ENCODE measurements around the gene MYLK2. TPM values are rescaled to one million over a fixed set of nuclear protein-coding genes. Genes with fewer than 3 reads are reported as not detected.

MYLK2 gene
- total RNA-seq, 4 donors from 2014 or later, result 0.57 TPM; not detected in 3

DNA sequence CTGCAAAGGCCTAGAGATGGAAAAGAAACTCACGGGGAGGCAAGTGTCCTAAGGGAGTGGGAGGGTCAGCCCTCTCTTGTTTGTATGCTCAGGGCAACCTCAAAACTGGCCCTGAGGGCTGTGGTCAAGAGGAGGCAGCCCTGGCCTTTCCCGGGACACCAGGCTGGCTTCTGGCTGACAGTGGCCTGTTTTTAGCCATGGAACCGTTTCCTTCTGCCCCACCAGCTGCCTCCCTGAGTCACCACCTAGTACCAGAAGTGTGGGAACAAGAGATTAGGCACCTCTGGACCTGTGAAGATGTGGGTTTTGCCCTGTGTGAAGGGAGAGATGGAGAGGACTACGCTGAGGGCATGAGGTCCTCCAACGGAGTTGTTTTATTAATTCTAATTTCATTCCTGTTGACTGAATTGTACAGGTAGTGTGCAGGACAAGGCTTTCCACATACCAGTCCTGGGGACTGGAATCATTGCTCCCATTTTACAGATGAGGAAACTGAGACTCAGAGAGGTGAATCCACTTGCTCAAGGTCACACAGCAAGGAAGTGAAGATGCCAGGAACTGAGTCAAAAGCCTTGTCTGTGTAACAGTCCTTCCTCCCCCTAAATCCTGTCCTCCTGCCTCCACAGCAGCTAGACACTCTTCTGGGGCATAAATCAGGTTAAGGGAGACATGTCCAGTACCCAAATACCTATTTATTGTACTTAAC lies 20.8 kb downstream of the MYLK2 start:
- no peak for DNase-seq
- Histone ChIP-seq H3K27ac (no peak overlapping the region), H3K9me3 (no peaks in the 10 kb centered on the region), H3K4me3 (no peak overlapping the region), H3K36me3 (no peaks in the 10 kb centered on the region), H3K4me1 (peaks cover 0 to 28% (median 8%) of the 10 kb centered on the region in 4 donors), H3K27me3 (no peaks in the 10 kb centered on the region)
- TF ChIP-seq, protein P1, sequence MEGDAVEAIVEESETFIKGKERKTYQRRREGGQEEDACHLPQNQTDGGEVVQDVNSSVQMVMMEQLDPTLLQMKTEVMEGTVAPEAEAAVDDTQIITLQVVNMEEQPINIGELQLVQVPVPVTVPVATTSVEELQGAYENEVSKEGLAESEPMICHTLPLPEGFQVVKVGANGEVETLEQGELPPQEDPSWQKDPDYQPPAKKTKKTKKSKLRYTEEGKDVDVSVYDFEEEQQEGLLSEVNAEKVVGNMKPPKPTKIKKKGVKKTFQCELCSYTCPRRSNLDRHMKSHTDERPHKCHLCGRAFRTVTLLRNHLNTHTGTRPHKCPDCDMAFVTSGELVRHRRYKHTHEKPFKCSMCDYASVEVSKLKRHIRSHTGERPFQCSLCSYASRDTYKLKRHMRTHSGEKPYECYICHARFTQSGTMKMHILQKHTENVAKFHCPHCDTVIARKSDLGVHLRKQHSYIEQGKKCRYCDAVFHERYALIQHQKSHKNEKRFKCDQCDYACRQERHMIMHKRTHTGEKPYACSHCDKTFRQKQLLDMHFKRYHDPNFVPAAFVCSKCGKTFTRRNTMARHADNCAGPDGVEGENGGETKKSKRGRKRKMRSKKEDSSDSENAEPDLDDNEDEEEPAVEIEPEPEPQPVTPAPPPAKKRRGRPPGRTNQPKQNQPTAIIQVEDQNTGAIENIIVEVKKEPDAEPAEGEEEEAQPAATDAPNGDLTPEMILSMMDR (IDR thresholded peaks at IDR 0.05), result no peak
- no peak for TF ChIP-seq POLR2A (IDR thresholded peaks at IDR 0.05)

DNA sequence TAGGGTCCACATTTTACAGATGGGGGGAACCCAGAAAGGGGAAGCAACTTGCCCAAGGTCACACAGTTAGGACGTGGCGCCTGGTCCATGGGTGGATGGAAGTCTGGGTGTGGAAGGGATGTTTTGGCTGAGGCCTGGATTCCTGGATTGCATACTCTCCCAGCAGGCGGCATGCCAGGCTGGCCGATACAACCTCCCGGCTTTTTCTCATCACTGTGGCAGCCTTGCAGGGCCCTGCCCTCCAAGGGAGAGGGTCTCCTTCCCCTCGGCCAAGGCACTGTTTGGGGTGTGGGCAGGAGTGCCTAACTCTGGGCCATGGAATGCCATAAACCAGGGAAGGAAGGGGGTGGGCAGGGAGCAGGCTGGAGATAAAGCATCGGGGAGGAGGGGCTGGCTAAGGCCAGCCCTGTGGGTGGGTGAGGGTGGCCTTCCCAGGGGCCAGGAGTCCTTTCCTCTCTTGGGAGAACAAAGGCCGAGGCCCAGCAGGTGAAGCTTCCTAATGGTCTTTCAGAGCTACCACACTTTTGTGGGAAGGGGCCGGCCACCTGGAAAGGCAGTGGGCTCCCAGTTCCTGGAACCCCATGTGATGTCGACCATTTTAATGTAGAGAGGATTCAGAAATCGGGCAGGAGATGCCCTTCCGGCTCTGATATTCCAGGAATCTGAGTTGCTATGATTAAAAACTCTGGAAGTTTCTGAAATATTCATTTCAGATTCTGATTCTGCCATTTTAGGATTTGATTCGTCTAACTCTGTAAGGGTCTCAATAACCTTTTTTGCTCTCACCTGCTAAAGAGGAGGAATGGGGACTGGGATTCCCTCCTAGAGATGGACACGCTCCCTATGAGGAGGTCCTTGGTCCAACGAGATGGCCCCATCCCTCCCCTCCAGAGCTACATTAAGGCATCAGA lies 22.0 kb downstream of the MYLK2 start:
- H3K27me3 ChIP-seq, result no peaks in the 10 kb centered on the region
- H3K4me3 ChIP-seq, result no peak overlapping the region
- peaks cover 0 to 21% (median 5%) of the 10 kb centered on the region in 4 donors for H3K4me1 ChIP-seq
- DNase-seq, result no peak
- no peaks in the 10 kb centered on the region for H3K36me3 ChIP-seq
- no peaks in the 10 kb centered on the region for H3K9me3 ChIP-seq
- no peak overlapping the region for H3K27ac ChIP-seq
- TF ChIP-seq, protein P1 (IDR thresholded peaks at IDR 0.05), result no peak
- no peak for TF ChIP-seq POLR2A (IDR thresholded peaks at IDR 0.05)

DNA sequence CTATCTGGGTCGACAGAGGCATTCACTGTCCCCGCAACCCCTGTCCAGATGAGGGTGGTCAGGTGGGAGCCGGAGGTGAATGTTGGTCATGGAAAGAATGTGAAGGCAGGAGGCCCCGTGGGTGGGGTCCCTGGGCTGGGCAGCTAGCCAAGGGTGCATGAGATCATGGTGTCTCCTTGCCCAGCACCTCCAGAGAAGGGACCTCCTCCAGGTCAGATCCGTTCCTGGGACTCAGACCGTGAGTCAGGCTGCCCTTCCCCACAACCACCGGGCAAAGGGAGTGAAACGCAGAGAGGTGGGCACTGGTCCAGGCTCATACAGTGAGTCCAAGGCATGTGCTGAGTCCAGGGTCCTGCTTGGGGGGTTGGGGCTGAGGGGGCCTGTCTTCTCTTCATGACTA lies 22.8 kb downstream of the MYLK2 start:
- Histone ChIP-seq H3K36me3 (no peaks in the 10 kb centered on the region), H3K4me1 (peaks cover 0 to 13% (median 2%) of the 10 kb centered on the region in 4 donors), H3K27me3 (no peaks in the 10 kb centered on the region), H3K9me3 (no peaks in the 10 kb centered on the region), H3K4me3 (no peak overlapping the region), H3K27ac (peak overlapping the region in 1 of 4 donors; percentile 25)
- no peak for TF ChIP-seq POLR2A (IDR thresholded peaks at IDR 0.05)
- TF ChIP-seq, protein P1 (IDR thresholded peaks at IDR 0.05), result no peak
- DNase-seq, result no peak

DNA sequence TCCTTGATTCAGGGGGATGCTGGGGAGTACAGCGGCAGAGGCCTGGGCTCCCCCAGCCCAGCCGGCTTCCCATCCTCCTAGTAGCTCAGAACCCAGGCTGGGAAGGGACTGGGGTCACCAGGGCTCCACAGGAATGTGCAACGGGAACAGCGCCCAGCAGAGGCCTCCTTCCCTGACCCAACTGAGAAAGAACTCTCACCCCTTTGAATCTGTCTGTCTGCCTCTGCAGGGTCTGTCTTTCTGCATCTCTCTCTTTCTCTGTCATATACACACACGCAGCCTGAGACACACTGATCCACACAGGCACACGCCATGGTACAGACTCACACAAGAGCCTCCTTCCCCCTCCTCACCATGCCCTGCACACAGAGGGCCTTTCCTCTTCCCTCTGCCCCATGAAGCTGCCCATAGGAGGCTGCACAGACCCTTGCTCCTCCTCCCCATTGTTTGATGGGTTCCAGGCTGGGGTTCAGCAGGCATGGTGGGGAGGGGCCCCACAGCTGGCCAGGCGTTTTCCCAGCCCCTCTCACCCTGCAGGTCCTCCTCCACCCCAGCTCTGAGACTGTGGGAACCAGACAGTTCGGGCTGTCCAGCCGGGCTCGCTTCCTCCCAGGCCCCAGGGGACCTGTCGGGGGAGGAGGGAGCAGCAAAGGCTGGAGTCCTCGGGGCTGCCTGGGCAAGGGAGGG lies 23.5 kb downstream of the MYLK2 start:
- Histone ChIP-seq H3K27me3 (no peaks in the 10 kb centered on the region), H3K27ac (peak overlapping the region in 2 of 4 donors; percentile 25 to 46), H3K4me3 (no peak overlapping the region), H3K36me3 (no peaks in the 10 kb centered on the region), H3K4me1 (peaks cover 0 to 7% (median 2%) of the 10 kb centered on the region in 4 donors), H3K9me3 (no peaks in the 10 kb centered on the region)
- TF ChIP-seq, protein P1 (IDR thresholded peaks at IDR 0.05), result no peak
- no peak for DNase-seq

DNA sequence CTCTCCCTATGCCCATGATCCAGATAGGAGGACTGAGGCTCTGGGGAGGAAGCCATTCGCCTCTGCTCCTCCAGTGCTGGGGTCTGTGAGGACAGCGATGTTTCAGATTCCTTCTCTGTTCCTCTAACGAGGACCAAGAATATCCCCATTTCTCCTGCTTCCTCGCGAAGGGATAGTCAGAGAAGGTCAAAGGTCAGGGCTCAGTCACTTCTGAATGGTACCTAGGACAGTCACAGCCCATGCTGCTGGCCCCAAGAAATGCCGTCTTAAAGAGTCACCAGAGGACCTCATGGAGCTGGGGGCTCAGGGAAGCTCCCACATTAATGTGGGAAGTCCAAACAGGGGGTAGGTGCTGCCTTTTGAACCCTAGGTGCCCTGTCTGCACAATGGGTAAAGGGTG lies 24.1 kb downstream of the MYLK2 start:
- Histone ChIP-seq H3K36me3 (no peaks in the 10 kb centered on the region), H3K27me3 (no peaks in the 10 kb centered on the region), H3K4me1 (peaks cover 0 to 7% (median 2%) of the 10 kb centered on the region in 4 donors), H3K9me3 (no peaks in the 10 kb centered on the region), H3K4me3 (no peak overlapping the region), H3K27ac (no peak overlapping the region)
- no peak for DNase-seq
- TF ChIP-seq, protein P1 (IDR thresholded peaks at IDR 0.05), result no peak
- TF ChIP-seq POLR2A (IDR thresholded peaks at IDR 0.05), result no peak
